CD14-positive monocyte (primary cell): ENCODE measurements around the gene MAPRE3. TPM values are rescaled to one million over a fixed set of nuclear protein-coding genes. Genes with fewer than 3 reads are reported as not detected.

ENCODE experiments used
- DNase-seq, 3 donors: peaks; one replicate each; pipeline ENCODE4 v3.0.0-alpha.2; 2011 to 2022
- H2AFZ ChIP-seq: 2 replicates; pipeline ENCODE4 v1.6.0; 2012; ENCODE audit warnings: mild to moderate bottlenecking, low read depth, low read length, inconsistent platforms; ENCODE audit not compliant: insufficient read depth, poor library complexity, severe bottlenecking
- H3K27ac ChIP-seq, 2 donors: 1 replicate in 1 of 2; 2 replicates in 1 of 2; pipeline ENCODE4 v1.5.1; 2012 to 2013; ENCODE audit warnings: low read length in 2 of 2, control low read depth in 1 of 2, inconsistent platforms in 1 of 2, low read depth in 1 of 2, mild to moderate bottlenecking in 1 of 2
- H3K27me3 ChIP-seq, 2 donors: one replicate each; pipeline versions ENCODE4 v1.6.0 to v1.6.1; 2011 to 2013; ENCODE audit warnings: low read length in 2 of 2; ENCODE audit not compliant: control insufficient read depth in 2 of 2, insufficient read depth in 2 of 2
- H3K36me3 ChIP-seq, 2 donors: replicated peaks in 1 of 2; 1 replicate in 1 of 2; 2 replicates in 1 of 2; pipeline versions ENCODE4 v1.5.1 to v1.6.1; 2012 to 2013; ENCODE audit warnings: low read length in 2 of 2, control low read depth in 1 of 2, inconsistent platforms in 1 of 2, mild to moderate bottlenecking in 1 of 2; ENCODE audit not compliant: insufficient read depth in 2 of 2, control insufficient read depth in 1 of 2
- H3K4me1 ChIP-seq, 2 donors: 1 replicate in 1 of 2; 2 replicates in 1 of 2; pipeline versions ENCODE4 v1.5.1 to v1.6.1; 2012 to 2013; ENCODE audit warnings: low read length in 2 of 2, control low read depth in 1 of 2, inconsistent platforms in 1 of 2, mild to moderate bottlenecking in 1 of 2, moderate library complexity in 1 of 2; ENCODE audit not compliant: insufficient read depth in 2 of 2, control insufficient read depth in 1 of 2
- H3K4me2 ChIP-seq: replicated peaks from 2 replicates; pipeline ENCODE3; 2012; ENCODE audit warnings: low read length, moderate library complexity, mild to moderate bottlenecking; ENCODE audit not compliant: poor library complexity, severe bottlenecking; ENCODE audit errors: extremely low read depth
- H3K4me3 ChIP-seq, 3 experiments: fragments of 200-600 bp in 1 of 3; sonication (generic) in 1 of 3; replicated peaks in 1 of 3; 1 replicate in 2 of 3; 2 replicates in 1 of 3; pipeline ENCODE4 v1.5.1; 2011 to 2013; ENCODE audit warnings: low read length in 3 of 3, mild to moderate bottlenecking in 3 of 3, control low read depth in 2 of 3, low read depth in 2 of 3, inconsistent platforms in 1 of 3, moderate library complexity in 1 of 3
- H3K79me2 ChIP-seq: 2 replicates; pipeline ENCODE4 v1.6.0; 2012; ENCODE audit warnings: mild to moderate bottlenecking, control low read depth, inconsistent platforms, low read length, moderate library complexity; ENCODE audit not compliant: insufficient read depth
- H3K9ac ChIP-seq: 2 replicates; pipeline ENCODE4 v1.6.0; 2017; ENCODE audit warnings: low read length, mild to moderate bottlenecking; ENCODE audit not compliant: insufficient read depth, poor library complexity, severe bottlenecking
- H3K9me3 ChIP-seq, 2 donors: replicated peaks in 1 of 2; 1 replicate in 1 of 2; 2 replicates in 1 of 2; pipeline versions ENCODE4 v1.5.1 to v1.6.1; 2012 to 2013; ENCODE audit warnings: low read length in 2 of 2, control low read depth in 1 of 2; ENCODE audit not compliant: control insufficient read depth in 1 of 2, insufficient read depth in 1 of 2
- H4K20me1 ChIP-seq: 2 replicates; pipeline ENCODE4 v1.6.0; 2012; ENCODE audit warnings: mild to moderate bottlenecking, low read length, control low read depth, moderate library complexity; ENCODE audit not compliant: insufficient read depth
- H3K27ac Mint-ChIP-seq, 7 donors: one replicate each; pipeline ENCODE4 v1.8.0; 2020; ENCODE audit warnings: mild to moderate bottlenecking in 7 of 7, mixed read lengths in 7 of 7, moderate library complexity in 6 of 7, inconsistent platforms in 2 of 7
- H3K27me3 Mint-ChIP-seq, 3 donors: one replicate each; pipeline ENCODE4 v1.8.0; 2021 to 2022; ENCODE audit warnings: low read depth in 3 of 3, mild to moderate bottlenecking in 3 of 3, mixed read lengths in 3 of 3, moderate library complexity in 3 of 3, inconsistent platforms in 1 of 3
- H3K36me3 Mint-ChIP-seq, 2 donors: one replicate each; pipeline ENCODE4 v1.8.0; 2020; ENCODE audit warnings: mixed read lengths in 2 of 2, inconsistent platforms in 1 of 2, mild to moderate bottlenecking in 1 of 2
- H3K4me1 Mint-ChIP-seq: one replicate; pipeline ENCODE4 v1.8.0; 2020; ENCODE audit warnings: mild to moderate bottlenecking, mixed read lengths
- H3K4me3 Mint-ChIP-seq, 2 donors: one replicate each; pipeline ENCODE4 v1.8.0; 2020; ENCODE audit warnings: mild to moderate bottlenecking in 2 of 2, mixed read lengths in 2 of 2, moderate library complexity in 1 of 2
- H3K9me3 Mint-ChIP-seq, 7 donors: one replicate each; pipeline ENCODE4 v1.8.0; 2020 to 2022; ENCODE audit warnings: mixed read lengths in 7 of 7, mild to moderate bottlenecking in 6 of 7, moderate library complexity in 6 of 7, inconsistent platforms in 2 of 7
- WGBS: methylation state at CpG from one replicate; pipeline ENCODE4 v1.1.5; 2013; ENCODE audit warnings: missing lambda C conversion rate; ENCODE audit not compliant: insufficient coverage; 5-methylcytosine and 5-hydroxymethylcytosine counted together
- intact Hi-C, 2 donors: fragments of 100-400 bp; cut with micrococcal nuclease; formaldehyde crosslinking; loops; one replicate each; pipeline versions ENCODE4 v1.15.0 to v1.15.1; 2023
- polyA plus RNA-seq, 3 donors: library from polyadenylated mRNA; depleted of rRNA in 1 of 3; unstranded in 2 of 3; stranded (reverse) in 1 of 3; fragments of 300-500 nt in 2 of 3; fragments of >200 nt in 1 of 3; fragmentation: Illumina TruSeq in 2 of 3; gene quantifications; 1 replicate in 2 of 3; 2 replicates in 1 of 3; pipeline ENCODE4 v1.2.3, GENCODE V29; 2012 to 2021
- TF ChIP-seq, protein P1 (sequence below): fragments of 200-600 bp; IDR thresholded peaks from one replicate; pipeline ENCODE4 v1.8.0; 2022; ENCODE audit warnings: antibody characterized with exemption, mild to moderate bottlenecking

Gene MAPRE3
- polyA plus RNA-seq, 3 donors, result 2.4 to 14.4 (median 3.5) TPM

DNA sequence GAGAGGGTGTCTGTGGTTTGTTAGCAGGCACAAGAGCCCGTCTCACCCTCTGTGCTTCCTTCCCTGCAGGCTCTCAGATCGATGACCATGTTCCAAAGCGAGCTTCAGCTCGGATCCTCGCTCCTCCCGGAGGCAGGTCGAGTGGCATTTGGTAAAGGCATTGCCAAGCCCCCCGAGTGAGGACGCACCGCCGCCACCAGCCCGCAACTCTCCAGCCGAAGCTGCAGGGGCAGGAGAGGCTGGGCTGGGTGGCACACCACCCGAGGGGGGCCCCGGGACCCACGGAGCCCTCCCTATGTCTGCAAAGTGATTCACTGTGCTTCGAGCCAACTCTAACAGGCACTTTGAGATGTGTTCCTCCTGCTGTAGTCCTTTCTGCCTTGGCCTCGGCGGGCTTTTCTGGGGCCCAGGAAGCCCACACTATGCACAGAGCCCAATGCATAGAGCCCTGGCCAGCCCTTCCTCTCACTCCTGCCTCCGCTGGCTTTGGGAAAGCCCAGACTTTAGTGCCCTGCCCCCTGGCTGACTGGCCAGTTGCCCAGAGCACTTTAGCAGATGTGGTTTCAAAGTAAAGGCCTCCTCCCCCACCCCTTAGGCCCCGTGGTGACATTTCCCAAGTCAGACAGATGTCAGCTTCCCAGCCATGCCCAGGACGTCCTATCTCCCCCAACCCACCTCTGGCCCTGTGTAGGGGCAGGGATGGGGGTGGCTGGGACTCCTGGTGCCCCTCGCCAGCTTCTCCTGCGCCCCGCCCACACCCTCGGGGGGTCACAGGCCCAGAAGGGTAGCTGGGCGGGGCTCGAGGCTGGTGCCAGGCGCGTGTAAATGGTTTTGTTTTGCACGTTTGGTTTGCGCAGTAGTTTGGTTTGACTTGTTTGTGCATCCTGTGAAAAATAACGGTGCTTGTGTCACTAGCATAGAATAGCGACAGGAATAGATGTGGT lies 23.3 kb upstream of the MAPRE3 start:
- H3K27ac Mint-ChIP-seq, result no peak overlapping the region
- Histone ChIP-seq H3K4me2 (no peak overlapping the region), H3K4me3 (no peak overlapping the region), H3K4me1 (no peaks in the 10 kb centered on the region), H3K27ac (no peak overlapping the region), H3K79me2 (no peaks in the 10 kb centered on the region), H4K20me1 (no peaks in the 10 kb centered on the region), H3K9me3 (no peaks in the 10 kb centered on the region), H3K9ac (no peak overlapping the region), H2AFZ (no peak overlapping the region), H3K36me3 (no peaks in the 10 kb centered on the region), H3K27me3 (peaks cover 0 to 5% of the 10 kb centered on the region in 2 donors)
- TF ChIP-seq, protein P1, sequence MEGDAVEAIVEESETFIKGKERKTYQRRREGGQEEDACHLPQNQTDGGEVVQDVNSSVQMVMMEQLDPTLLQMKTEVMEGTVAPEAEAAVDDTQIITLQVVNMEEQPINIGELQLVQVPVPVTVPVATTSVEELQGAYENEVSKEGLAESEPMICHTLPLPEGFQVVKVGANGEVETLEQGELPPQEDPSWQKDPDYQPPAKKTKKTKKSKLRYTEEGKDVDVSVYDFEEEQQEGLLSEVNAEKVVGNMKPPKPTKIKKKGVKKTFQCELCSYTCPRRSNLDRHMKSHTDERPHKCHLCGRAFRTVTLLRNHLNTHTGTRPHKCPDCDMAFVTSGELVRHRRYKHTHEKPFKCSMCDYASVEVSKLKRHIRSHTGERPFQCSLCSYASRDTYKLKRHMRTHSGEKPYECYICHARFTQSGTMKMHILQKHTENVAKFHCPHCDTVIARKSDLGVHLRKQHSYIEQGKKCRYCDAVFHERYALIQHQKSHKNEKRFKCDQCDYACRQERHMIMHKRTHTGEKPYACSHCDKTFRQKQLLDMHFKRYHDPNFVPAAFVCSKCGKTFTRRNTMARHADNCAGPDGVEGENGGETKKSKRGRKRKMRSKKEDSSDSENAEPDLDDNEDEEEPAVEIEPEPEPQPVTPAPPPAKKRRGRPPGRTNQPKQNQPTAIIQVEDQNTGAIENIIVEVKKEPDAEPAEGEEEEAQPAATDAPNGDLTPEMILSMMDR, result no peak
- no peak for DNase-seq
- no peak overlapping the region for H3K4me3 Mint-ChIP-seq
- no peaks in the 10 kb centered on the region for H3K9me3 Mint-ChIP-seq
- intact Hi-C loops, result no loop called here
- no peaks in the 10 kb centered on the region for H3K36me3 Mint-ChIP-seq
- WGBS, result 81% methylated on average over 30 of the region's 34 CpGs
- H3K4me1 Mint-ChIP-seq, result no peaks in the 10 kb centered on the region
- H3K27me3 Mint-ChIP-seq, result peaks cover 10 to 32% (median 16%) of the 10 kb centered on the region in 3 donors

DNA sequence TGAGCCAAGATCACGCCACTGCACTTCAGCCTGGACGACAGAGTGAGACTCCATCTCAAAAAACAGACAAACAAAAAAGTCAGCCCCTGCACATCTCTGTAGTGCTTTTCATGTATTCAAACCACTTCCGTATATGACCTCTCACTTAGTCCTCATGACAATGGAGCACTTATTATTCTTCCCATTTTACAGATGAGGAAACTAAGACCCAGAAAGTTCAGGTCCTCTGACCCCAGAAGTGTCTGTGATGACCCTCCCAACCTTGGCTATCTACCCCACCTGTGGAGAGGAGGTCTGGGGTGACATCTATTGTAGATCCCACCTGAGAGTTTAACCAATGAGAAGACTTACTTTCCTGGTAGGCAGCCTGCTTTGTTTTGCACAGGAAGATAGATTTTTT lies 21.6 kb upstream of the MAPRE3 start:
- Mint-ChIP-seq H3K4me1 (no peaks in the 10 kb centered on the region), H3K4me3 (no peak overlapping the region), H3K27ac (no peak overlapping the region), H3K9me3 (no peaks in the 10 kb centered on the region), H3K36me3 (no peaks in the 10 kb centered on the region), H3K27me3 (peaks cover 5 to 22% (median 15%) of the 10 kb centered on the region in 3 donors)
- H3K4me3 ChIP-seq, result no peak overlapping the region
- WGBS, result 96% methylated on average over 3 of the region's 3 CpGs
- intact Hi-C loops, result no loop called here
- TF ChIP-seq, protein P1, result no peak
- H3K4me1 ChIP-seq, result no peaks in the 10 kb centered on the region
- H3K9ac ChIP-seq, result no peak overlapping the region
- H3K27me3 ChIP-seq, result peaks cover 0 to 3% of the 10 kb centered on the region in 2 donors
- no peaks in the 10 kb centered on the region for H4K20me1 ChIP-seq
- H3K9me3 ChIP-seq, result no peaks in the 10 kb centered on the region
- H2AFZ ChIP-seq, result no peak overlapping the region
- H3K79me2 ChIP-seq, result no peaks in the 10 kb centered on the region
- H3K36me3 ChIP-seq, result no peaks in the 10 kb centered on the region
- DNase-seq, result no peak
- no peak overlapping the region for H3K27ac ChIP-seq
- H3K4me2 ChIP-seq, result no peak overlapping the region
